HepG2 (cell line): Measurements from ENCODE around the gene PIM1. TPM values are rescaled to one million over a fixed set of nuclear protein-coding genes. Genes with fewer than 3 reads are reported as not detected.
A peak's percentile ranks its signal among the peaks of the same experiment; 100 is the strongest.

Experiments
- BCL6 ChIP-seq: IDR thresholded peaks from 2 replicates; pipeline ENCODE4 v1.6.1; 2016; ENCODE audit warnings: missing genetic modification reagents, missing compliant biosample characterization
- BRCA1 ChIP-seq: sonication (generic); formaldehyde crosslinking; IDR thresholded peaks from 2 replicates; pipeline ENCODE4 v1.4.0; 2020; ENCODE audit warnings: missing genetic modification reagents
- DPF2 ChIP-seq: sonication (generic); formaldehyde crosslinking; IDR thresholded peaks from 2 replicates; pipeline ENCODE4 v1.4.0; 2020; ENCODE audit warnings: mild to moderate bottlenecking, low read depth, missing genetic modification reagents, borderline replicate concordance
- MAFG ChIP-seq: sonication (generic); formaldehyde crosslinking; IDR thresholded peaks from 2 replicates; pipeline ENCODE4 v1.5.1; 2020; ENCODE audit warnings: mild to moderate bottlenecking, missing genetic modification reagents
- NR2F2 ChIP-seq: IDR thresholded peaks from 2 replicates; pipeline ENCODE4 v1.6.1; 2012; ENCODE audit warnings: low read depth, inconsistent platforms, borderline replicate concordance
- REXO4 ChIP-seq: sonication (generic); formaldehyde crosslinking; IDR thresholded peaks from 2 replicates; pipeline ENCODE4 v1.8.0; 2022; ENCODE audit warnings: missing genetic modification reagents, mild to moderate bottlenecking, borderline replicate concordance
- TERF1 ChIP-seq: sonication (generic); formaldehyde crosslinking; IDR thresholded peaks from 2 replicates; pipeline ENCODE4 v1.8.0; 2022; ENCODE audit warnings: mild to moderate bottlenecking, missing genetic modification reagents, moderate library complexity
- ZBTB7B ChIP-seq: sonication (generic); formaldehyde crosslinking; IDR thresholded peaks from 2 replicates; pipeline ENCODE4 v1.4.0; 2020; ENCODE audit warnings: missing genetic modification reagents
- ZNF160 ChIP-seq: sonication (generic); formaldehyde crosslinking; IDR thresholded peaks from 2 replicates; pipeline ENCODE4 v1.8.0; 2022; ENCODE audit warnings: mild to moderate bottlenecking, inconsistent platforms, missing genetic modification reagents
- ZNF207 ChIP-seq: fragments of 450-650 bp; IDR thresholded peaks from 2 replicates; pipeline ENCODE4 v1.6.1; 2016; ENCODE audit warnings: antibody characterized with exemption, borderline replicate concordance
- ZNF232 ChIP-seq: sonication (generic); formaldehyde crosslinking; IDR thresholded peaks from 2 replicates; pipeline ENCODE4 v1.4.0; 2020; ENCODE audit warnings: missing genetic modification reagents, borderline replicate concordance
- ZNF317 ChIP-seq: sonication (generic); formaldehyde crosslinking; IDR thresholded peaks from 2 replicates; pipeline ENCODE4 v1.5.0; 2020; ENCODE audit warnings: mild to moderate bottlenecking, missing genetic modification reagents
- ZNF644 ChIP-seq: IDR thresholded peaks from 2 replicates; pipeline ENCODE4 v1.6.1; 2016; ENCODE audit warnings: low read depth
- ZNF737 ChIP-seq: sonication (generic); formaldehyde crosslinking; IDR thresholded peaks from 2 replicates; pipeline ENCODE4 v1.5.0; 2020; ENCODE audit warnings: missing genetic modification reagents, mild to moderate bottlenecking, borderline replicate concordance
- polyA plus RNA-seq, 8 experiments: library from polyadenylated mRNA; depleted of rRNA in 3 of 8; stranded (reverse) in 7 of 8; unstranded in 1 of 8; fragments of >200 nt; fragmentation: Illumina TruSeq in 4 of 8; extraction: Trizol in 4 of 8; gene quantifications; 2 replicates each; pipeline versions ENCODE4 v1.2.1 to v1.2.3, GENCODE V29; 2011 to 2016; ENCODE audit warnings: low read depth in 4 of 8, missing spikeins in 1 of 8, mixed read lengths in 1 of 8; ENCODE audit not compliant: insufficient read depth in 1 of 8
- total RNA-seq, 5 experiments: library from RNA; depleted of rRNA; stranded (reverse); fragments of >200 nt; fragmentation: Illumina TruSeq; extraction: Trizol; gene quantifications; 2 replicates each; pipeline ENCODE4 v1.2.3, GENCODE V29; 2016; ENCODE audit warnings: low read depth in 1 of 5
- TF ChIP-seq, protein P1 (sequence below): IDR thresholded peaks from 2 replicates; pipeline ENCODE4 v1.6.1; 2018; ENCODE audit warnings: missing genetic modification reagents, mild to moderate bottlenecking, missing compliant biosample characterization
- TF ChIP-seq, protein P2 (sequence below): sonication (generic); formaldehyde crosslinking; IDR thresholded peaks from 2 replicates; pipeline ENCODE4 v1.9.0; 2021; ENCODE audit warnings: missing genetic modification reagents, borderline replicate concordance
- TF ChIP-seq, protein P3 (sequence below): IDR thresholded peaks from 2 replicates; pipeline ENCODE4 v1.6.1; 2012; ENCODE audit warnings: inconsistent platforms
- TF ChIP-seq, protein P4 (sequence below): sonication (generic); formaldehyde crosslinking; IDR thresholded peaks from 2 replicates; pipeline ENCODE4 v1.4.0; 2020; ENCODE audit warnings: missing genetic modification reagents

The PIM1 gene
- total and polyA plus RNA-seq, 2 of the 13 experiments (the other 11 are each of a cell fraction or from before 2014, with no cell fraction given) = 29.4 to 117 TPM

- no peak for TF ChIP-seq REXO4 (CRISPR knock-in tag)
- TF ChIP-seq DPF2 (CRISPR knock-in tag) = peak; percentile 73; the same call in 1 of the 2 replicates
- 0 out of 2 replicates have a peak, but pooled peaks have one; percentile 66 for TF ChIP-seq ZNF232
- peak; percentile 71; the same call in 1 of the 2 replicates for TF ChIP-seq BCL6 (CRISPR knock-in tag)
- 0 out of 2 replicates have a peak, but pooled peaks have one; percentile 70 for TF ChIP-seq ZNF317 (CRISPR knock-in tag)
- no peak for TF ChIP-seq MAFG (CRISPR knock-in tag)
- TF ChIP-seq, protein P1, sequence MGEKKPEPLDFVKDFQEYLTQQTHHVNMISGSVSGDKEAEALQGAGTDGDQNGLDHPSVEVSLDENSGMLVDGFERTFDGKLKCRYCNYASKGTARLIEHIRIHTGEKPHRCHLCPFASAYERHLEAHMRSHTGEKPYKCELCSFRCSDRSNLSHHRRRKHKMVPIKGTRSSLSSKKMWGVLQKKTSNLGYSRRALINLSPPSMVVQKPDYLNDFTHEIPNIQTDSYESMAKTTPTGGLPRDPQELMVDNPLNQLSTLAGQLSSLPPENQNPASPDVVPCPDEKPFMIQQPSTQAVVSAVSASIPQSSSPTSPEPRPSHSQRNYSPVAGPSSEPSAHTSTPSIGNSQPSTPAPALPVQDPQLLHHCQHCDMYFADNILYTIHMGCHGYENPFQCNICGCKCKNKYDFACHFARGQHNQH (CRISPR knock-in tag) = peak; percentile 89
- TF ChIP-seq BRCA1 (CRISPR knock-in tag) = 0 out of 2 replicates have a peak, but pooled peaks have one; percentile 50
- TF ChIP-seq TERF1 (CRISPR knock-in tag) = no peak
- TF ChIP-seq ZNF737 (CRISPR knock-in tag) = no peak
- TF ChIP-seq ZNF644 = peak; percentile 69; the same call in 1 of the 2 replicates
- TF ChIP-seq ZBTB7B (CRISPR knock-in tag) = peak; percentile 80
- TF ChIP-seq NR2F2 = peak; percentile 73
- TF ChIP-seq, protein P2, sequence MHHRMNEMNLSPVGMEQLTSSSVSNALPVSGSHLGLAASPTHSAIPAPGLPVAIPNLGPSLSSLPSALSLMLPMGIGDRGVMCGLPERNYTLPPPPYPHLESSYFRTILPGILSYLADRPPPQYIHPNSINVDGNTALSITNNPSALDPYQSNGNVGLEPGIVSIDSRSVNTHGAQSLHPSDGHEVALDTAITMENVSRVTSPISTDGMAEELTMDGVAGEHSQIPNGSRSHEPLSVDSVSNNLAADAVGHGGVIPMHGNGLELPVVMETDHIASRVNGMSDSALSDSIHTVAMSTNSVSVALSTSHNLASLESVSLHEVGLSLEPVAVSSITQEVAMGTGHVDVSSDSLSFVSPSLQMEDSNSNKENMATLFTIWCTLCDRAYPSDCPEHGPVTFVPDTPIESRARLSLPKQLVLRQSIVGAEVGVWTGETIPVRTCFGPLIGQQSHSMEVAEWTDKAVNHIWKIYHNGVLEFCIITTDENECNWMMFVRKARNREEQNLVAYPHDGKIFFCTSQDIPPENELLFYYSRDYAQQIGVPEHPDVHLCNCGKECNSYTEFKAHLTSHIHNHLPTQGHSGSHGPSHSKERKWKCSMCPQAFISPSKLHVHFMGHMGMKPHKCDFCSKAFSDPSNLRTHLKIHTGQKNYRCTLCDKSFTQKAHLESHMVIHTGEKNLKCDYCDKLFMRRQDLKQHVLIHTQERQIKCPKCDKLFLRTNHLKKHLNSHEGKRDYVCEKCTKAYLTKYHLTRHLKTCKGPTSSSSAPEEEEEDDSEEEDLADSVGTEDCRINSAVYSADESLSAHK (CRISPR knock-in tag) = no peak
- no peak for TF ChIP-seq ZNF207
- TF ChIP-seq, protein P3, sequence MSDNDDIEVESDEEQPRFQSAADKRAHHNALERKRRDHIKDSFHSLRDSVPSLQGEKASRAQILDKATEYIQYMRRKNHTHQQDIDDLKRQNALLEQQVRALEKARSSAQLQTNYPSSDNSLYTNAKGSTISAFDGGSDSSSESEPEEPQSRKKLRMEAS = peak; percentile 56
- TF ChIP-seq ZNF160 (CRISPR knock-in tag) = no peak
- TF ChIP-seq, protein P4, sequence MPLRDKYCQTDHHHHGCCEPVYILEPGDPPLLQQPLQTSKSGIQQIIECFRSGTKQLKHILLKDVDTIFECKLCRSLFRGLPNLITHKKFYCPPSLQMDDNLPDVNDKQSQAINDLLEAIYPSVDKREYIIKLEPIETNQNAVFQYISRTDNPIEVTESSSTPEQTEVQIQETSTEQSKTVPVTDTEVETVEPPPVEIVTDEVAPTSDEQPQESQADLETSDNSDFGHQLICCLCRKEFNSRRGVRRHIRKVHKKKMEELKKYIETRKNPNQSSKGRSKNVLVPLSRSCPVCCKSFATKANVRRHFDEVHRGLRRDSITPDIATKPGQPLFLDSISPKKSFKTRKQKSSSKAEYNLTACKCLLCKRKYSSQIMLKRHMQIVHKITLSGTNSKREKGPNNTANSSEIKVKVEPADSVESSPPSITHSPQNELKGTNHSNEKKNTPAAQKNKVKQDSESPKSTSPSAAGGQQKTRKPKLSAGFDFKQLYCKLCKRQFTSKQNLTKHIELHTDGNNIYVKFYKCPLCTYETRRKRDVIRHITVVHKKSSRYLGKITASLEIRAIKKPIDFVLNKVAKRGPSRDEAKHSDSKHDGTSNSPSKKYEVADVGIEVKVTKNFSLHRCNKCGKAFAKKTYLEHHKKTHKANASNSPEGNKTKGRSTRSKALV = peak; percentile 79; the same call in 1 of the 2 replicates
Measured at GRCh38 chr6:37127961-37128862, 41.7 kb upstream of the PIM1 start (continued).
